Activated CD4-positive, CD25-positive, alpha-beta regulatory T cell treated with anti-CD3 and anti-CD28 coated beads, Interleukin-2, amount 50 U/mL, for 72 hours (primary cell): Measurements from ENCODE around the gene EPHA10.
"Not testable (repeated sequence)": the region's sequence is repeated elsewhere in the genome, so short reads cannot be mapped to it uniquely, and the experiment has no call there.

ENCODE experiments used
- DNase-seq: peaks from one replicate; pipeline ENCODE4 v3.0.0; 2021

The EPHA10 gene

DNA sequence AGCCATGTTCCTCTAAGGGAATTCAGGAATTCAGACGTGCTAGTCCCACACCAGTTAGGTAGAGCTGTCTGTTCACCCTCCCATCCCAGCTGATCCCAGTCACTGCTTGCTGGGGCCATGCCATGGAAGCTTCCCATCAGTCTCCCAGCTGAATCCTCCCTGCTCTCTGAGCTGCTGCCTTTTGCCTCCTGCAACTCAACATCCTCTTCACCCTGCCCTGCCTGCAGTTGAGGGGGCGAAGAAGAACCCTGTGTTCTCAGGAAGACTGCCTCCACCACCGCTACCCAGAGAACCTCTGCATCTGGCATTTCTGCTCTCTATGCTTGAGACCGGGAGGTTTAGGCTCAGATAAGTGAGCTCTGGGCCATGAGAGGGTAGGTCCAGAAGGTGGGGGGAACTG, 56.4 kb downstream of the EPHA10 start:
- DNase-seq = no peak

DNA sequence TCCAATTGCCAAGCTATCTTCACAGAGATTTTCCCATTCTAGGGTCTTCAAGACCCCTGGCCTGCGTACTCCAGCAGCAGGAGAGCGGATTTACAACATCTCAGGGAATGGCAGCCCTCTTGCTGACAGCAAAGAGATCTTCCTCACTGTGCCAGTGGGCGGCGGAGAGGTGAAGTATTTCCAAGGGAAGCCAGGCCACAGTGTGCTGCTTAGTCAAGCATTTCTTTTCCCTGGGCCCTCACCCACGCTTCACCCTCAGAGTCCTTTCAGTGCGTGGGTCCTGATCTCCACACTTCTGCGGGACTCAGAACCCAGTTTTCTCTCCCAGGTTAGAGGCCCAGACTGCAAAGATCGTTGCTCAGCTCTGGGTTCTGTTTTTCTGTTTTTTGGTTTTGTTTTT, 59.5 kb downstream of the EPHA10 start:
- no peak for DNase-seq

DNA sequence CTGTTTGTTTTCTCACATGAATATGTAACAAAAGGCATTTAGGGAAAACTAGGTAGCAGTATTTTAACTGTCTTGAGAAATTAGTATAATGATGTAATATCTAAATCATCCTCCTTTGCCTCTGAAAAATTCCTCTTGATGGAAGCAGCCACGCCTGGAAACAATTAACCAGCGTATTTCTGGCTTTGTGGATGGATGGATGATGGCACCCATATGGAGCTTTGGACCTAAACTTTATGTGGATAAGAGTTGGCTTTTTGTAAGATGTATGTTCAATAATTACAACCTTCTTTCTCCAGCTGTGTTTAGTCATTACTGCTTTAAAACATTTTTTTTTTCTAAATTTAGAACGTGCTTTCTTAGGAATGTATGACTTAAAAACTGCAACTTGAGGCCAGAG, 60.0 kb downstream of the EPHA10 start:
- DNase-seq = no peak

DNA sequence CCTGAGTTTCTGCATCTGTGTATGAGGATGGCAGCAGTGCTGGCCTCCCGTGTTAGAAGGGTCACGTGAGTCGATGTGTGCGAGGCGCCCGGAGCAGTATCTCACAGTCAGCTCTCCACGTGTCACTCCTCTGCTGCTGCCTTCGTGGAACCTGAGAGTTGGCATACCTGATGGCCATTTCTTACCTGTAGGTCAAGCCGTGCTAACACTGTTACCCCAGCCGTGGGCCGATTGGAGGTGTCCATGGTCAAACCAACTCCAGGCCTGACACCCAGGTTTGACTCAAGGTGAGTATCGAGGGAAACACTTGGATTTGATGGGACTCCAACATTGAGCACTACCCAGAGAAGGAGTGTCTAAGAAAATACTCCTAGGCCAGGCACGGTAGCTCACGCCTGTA, 61.9 kb downstream of the EPHA10 start:
- no peak for DNase-seq

DNA sequence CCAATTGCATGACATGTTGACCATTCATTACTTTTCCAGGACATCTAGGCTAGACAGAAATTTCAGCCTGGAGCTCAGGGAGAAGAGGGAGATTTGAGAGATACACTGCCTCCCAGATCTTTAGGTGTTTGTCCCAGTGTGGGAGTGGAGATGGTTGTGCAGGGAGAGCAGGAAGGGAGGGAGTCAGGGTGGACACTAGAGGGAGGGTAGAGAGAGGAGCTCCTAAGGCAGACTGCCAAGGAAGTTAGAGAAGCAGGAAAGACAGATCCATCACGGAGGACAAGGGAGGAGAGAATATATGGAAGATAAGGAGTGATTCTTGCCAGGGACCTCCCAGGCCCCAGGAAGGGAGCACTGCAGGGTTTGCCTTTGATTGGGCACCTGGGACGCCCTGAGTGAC, 63.9 kb downstream of the EPHA10 start:
- no peak for DNase-seq

DNA sequence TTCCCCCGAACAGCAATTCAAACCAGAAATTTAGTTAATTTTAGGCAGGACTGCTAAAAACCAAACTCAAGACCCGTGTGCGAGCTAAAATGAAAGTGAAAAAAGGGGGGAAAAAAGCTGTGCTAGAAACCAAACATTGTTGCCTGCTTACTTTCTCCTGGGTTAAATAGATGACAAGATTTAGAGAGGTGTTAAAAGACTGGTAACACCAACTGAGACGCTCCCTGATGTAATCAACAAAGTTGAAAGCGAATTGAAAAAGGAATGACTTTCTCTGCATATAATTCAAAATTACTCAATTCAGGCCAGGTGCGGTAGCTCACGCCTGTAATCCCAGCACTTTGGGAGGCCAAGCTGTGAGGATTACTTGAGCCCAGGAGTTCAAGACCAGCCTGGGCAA, 65.8 kb downstream of the EPHA10 start:
- no peak for DNase-seq

DNA sequence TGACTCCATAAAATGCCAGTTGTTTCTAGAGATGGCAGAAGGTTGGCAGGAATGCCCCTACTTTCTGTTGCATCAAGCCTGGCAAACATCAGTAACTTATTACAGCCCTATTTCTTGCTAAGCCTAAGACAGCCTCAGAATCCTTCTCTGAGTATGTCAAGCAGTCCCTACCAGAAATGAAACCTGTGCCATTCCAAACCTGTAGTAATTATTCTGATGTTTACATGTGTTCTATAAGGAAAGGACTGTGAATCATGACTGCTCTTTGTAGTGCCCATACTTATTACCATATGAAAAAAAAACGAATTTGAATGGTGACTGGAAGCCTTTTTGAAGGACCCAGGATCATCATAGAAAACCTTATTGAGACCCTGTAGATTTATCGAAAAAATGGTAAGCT, 67.2 kb downstream of the EPHA10 start:
- DNase-seq = no peak

DNA sequence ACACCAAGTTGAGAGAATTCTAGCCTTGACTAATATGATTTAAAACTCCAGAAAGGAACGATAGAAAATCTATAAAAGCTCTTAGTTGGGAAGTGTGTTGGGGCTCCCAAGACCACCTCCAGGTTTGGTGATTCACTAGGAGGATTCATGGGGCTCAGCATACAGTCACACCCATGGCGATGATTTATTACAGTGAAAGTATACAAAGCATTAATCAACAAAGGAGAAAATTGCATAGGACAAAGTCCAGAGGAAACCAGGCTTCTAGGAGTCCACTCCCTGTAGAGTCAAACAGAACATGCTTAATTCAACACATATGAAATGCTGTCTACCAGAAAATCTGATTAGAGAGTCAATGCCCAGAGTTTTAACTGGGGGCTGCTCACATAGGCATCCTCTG, 67.8 kb downstream of the EPHA10 start:
- DNase-seq = no peak

DNA sequence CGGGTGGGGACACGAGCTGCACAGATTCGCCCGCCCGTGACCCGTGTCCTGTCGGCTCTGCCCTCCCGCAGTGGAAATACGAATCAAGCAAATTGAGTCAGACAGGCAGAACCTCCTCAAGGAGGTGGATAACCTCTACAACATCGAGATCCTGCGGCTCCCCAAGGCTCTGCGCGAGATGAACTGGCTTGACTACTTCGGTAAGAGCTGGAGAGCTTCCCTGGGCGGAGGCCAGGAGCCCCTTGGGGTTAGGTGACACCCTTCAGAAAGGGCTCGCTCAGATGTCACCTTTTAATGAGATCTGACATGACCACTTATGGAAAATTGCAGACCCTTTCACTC, 72.1 kb downstream of the EPHA10 start:
- DNase-seq = no peak

DNA sequence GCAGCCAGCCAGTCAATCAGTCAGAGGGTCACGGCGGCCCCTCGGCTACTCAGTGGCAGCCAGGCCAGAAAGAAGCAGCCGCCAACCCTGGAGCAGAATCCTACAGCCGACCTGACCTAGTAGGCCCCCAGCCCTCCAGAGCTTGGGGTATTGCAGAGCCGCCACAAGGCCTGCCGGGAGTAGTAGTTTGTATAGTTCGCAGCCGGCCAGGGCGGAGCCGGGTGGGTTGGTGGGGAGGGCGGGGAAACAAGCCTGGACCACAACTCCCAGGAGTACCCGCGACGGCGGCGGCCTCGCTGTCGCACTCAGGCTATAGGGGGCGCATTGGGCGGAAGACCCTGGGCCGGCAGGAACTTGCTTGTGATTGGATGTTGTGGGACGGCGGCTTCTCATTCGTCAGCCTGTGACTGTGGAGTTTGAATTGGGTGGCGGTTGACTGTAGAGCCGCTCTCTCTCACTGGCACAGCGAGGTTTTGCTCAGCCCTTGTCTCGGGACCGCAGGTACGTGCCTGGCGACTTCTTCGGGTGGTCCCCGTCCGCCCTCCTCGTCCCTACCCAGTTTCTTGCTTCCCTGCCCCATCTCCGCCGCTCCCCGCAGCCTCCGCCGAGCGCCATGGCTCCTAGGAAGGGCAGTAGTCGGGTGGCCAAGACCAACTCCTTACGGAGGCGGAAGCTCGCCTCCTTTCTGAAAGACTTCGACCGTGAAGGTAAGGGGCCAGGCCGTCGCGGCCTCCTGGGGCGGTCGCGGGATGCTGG, 72.7 kb downstream of the EPHA10 start, which contains the start of gene CDCA8:
Gene CDCA8 (plus strand): TSS at position 439 of the 756 bp plus-strand sequence. CDS start 175 bp downstream, at position 614.
- peak; percentile 97 for DNase-seq

DNA sequence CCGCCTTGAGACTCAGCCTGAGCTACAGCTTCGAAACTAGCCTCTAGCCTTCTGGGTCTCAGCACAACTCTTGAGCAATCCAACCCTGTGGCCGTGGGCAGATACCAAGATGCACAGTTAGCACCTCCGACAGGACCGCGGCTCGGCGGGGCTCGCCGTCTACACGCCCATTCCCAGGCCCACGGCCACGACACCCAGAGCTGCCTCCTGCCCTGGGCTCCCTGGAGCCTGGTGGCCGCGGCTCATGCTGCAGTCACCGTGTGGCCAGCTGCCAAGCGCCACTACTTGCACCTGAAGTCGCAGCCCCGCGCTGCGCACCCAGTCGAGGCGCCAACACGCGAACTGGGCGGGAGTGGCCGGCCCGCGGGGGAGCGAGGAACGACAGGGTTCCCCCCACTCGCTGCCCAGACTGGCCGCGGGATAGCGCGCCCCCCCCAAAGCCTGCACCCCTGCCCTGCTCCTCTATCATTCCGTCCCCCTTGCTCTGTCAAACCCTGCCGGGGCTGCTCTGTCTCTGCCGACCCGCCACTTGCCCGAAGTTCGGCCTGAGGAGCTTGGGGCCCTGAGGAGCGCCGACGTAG, 73.3 kb downstream of the EPHA10 start:
- peak; percentile 45 for DNase-seq

DNA sequence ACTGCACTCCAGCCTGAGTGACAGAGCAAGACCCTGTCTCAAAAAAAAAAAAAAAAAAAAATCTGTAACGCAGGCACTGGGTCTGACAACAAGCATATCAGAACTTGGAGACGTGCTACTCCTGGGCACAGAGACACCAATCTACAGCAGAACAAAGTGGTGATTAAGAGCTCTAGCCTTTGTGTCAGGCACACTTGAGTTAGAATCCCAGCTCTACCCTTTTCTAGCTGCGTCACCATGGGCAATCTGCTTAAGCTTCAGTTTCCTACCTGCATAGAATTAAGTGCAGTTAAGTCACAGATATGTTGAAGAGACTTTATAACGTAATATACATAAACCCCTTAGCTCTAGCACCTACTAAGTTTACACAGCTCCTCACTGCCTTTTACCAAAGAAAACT, 76.0 kb downstream of the EPHA10 start:
- no peak for DNase-seq

DNA sequence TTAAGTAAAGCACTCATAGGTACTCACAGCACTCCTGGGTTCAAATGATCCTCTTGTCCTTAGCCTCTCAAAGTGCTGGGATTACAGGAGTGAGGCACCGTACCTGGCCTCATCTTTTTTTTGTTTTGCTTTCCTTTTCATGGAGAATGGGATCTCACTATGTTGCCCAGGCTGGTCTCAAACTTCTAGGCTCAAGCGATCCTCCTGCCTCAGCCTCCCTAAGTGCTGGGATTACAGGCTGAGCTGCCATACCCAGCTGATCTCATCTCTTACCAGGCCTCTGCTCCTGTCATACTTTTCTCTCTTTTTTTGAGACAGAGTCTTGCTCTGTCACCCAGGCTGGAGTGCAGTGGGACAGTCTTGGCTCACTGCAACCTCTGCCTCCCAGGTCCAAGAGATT, 77.2 kb downstream of the EPHA10 start:
- not testable (repeated sequence) for DNase-seq

DNA sequence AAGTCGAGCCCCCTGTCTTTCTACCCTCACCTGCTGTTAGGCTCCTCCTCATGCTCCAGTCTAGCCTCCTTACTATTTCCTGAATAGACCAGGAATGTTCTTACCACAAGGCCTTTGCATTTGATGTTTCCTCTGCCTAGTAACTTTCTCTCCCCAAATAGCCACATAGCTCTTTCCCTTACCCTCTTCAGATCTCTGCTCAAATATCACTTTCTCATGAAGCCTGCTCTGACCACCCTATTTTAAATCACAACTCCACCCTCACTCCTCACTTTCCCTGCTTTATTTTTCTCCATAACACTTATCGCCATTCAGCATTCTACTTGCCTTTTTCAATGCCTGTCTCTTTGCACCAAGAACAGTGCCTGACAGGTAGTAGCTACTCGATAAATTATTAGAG, 79.2 kb downstream of the EPHA10 start:
- no peak for DNase-seq

DNA sequence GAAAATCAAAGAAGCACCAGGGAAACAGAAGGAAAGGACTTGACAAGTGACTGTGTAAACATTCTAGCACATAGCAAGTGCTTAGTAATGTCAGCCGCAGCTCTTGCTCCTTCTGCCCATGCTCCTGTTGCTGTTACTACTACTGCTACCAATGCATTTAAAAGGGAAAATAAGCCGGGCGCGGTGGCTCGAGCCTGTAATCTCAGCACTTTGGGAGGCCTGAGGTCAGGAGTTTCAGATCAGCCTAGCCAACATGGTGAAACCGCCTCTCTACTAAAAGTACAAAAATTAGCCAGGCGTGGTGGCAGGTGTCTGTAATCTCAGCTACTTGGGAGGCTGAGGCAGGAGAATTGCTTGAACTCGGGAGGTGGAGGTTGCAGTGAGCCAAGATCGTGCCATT, 80.7 kb downstream of the EPHA10 start:
- DNase-seq = not testable (repeated sequence)

DNA sequence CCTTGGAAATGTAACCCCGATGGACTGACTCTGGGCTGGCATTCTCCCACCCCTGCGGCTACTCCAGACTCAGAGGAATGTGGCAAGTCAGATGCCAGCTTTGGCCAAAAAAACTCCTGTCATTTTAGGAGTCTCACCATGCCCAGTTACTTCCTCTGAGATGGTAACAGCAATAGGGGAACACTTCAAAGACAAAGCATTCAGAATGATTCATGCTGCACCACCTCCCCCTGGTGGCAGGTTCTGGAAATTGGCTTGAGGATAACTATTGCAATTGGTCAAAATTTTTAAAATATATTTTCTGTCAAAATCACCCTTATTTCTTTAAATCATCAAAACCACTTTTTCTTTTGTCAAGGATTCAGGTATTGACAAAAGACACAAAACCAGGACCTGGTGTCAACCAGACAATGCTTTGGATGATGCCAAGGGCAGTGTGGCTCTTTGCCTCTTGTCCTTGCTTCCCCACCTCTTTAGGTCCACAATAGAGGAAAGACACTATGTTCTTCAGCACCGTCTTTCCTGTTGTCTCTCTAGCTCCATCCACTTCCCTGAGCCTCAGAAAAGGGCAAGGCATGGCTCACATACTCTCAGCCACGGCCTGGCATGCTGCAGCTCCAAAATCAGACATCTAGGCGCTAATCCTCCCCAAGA, 82.5 kb downstream of the EPHA10 start:
- DNase-seq = peak; percentile 76

DNA sequence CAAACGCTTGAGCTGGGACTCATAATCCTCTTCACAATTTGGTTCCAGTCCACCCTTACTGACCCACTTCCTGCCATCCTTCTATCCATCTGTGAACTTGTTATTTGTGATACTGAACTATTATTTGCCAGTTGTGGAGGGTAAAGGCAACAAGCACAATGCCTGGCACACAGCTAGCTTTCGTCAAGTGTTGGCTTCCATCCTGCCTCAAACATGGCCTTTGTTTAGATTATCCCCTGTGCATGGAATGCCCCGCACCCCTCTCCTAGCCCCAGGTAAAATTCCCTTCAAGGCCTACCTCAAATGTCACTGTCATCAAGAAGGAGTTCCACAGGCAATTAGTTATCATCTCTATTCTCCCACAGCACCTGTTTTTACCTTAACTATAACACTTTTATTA, 84.0 kb downstream of the EPHA10 start:
- no peak for DNase-seq

DNA sequence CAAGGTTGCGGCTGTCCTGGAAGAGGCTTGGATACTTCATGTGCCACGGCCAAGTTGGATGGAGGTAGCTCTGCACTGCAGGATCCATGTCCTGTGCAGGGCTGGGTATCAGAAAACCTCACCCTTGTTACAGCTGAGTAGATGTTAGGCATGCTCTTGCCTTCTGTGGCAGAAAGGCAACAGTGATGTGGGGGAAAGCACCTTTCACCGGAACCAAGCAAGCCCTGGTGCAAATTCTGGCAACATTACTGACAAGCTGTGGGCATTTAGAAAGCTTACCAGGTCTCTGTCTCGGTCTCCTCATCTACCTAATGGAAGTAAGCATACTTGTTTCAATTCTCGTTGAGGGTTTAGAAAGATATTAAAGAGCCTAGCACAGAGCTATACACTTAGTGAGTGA, 87.1 kb downstream of the EPHA10 start:
- DNase-seq = no peak

DNA sequence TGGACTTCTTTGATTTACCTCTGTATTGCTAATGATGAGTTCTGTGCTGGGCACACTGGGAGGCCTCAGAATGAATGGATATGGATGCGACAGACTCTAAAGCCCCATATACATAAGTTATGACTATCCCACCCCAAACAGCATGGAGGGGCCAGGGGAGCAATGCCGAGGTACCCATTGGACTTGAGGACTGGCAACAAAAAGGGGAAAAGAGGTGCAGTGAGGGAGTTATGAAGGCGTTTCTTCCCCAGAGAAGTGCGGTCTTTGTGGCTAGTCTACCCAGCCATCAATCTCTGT, 87.8 kb downstream of the EPHA10 start:
- no peak for DNase-seq

DNA sequence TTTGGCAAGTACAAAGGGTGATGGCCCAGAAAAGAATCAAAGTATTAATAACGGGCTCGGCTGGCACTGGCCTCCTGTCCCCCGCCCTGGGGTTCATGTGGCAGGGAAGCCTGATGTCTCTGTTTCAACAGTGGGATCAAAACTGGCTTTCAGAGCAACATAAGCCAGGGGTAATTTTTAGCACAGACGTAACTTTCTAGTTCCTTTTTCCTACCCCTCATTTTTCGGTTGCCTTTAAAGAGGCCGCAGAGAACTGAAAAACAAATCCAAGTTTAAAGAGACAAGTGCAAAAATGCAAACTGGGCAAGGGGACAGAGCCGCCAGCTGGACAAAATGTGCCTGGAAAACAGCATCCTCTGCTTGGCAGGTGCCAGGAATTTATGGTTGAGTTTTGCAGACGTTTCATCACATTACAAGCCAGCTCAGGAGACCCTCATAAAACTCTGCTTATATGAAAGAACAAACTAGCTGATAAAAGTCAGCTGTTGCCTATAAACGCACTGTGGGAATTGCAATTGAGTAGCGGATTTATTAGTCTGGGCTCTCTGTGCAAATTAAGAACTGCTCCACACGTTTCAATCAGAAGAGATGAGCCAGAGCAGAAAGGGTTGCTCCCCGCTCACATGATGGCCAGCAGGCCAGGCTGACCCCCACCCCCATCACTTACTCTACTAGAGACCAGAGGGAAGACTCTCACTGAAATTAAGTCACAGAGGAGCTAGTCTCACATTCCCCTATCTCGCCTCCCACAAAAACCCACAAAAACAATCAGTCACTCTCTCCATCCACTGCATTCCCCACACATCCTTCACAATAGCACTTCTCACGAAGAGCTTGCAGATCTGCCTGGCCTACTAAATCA, 88.4 kb downstream of the EPHA10 start:
- no peak for DNase-seq

DNA sequence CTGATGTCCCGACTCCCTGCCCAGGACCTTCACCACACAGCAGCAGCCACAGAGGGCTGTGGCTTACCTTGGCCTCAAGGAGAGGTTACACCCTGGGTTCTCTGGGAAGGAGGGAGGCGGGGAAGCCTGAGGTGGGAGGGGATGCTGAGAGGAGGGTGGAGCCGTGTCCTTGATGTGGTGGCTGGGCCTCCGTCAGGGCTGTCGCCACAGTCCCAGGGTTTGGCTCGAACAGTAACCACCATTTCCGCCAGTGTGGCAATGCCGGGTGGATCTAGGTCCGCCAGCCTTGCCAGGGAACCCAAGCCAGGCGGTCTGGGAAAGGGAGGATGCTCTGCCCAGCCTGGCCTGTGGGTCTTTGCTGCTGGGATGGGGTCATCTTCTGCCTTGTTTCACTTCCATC, 91.0 kb downstream of the EPHA10 start:
- peak; percentile 40 for DNase-seq

DNA sequence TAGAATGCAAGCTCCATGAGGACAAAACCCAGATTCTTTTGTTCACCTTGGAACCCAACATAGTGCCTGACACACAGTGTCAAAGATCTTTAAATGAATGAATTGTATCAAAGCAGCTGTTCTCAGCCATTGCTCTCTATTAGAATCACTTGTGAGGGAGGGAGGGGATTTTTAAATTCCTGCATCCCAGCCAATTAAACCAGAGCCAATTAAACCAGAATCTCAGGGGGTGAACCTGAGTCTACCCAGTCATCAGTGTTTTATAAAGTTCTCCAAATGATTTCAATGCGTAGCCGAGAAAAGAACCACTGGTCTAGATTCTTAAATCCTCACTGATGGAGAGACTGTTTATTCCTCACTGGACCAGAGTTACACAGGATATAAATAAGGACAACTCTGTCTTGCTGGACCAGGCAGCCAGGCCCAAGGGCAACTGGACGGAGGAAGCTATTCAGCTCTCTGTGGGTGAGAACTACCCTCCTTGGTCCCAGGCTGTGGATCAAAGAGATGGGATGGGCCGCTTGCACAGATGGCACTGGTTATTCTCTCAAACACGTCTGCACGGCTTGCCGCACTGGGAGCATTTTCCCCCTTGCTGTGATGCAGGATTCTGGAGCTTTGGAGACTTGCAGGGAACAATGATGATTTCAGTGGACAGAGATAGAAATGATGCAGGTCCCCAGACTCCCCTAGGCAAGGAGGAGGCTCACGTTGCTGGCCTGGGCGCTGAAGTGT, 92.6 kb downstream of the EPHA10 start:
- DNase-seq = no peak

DNA sequence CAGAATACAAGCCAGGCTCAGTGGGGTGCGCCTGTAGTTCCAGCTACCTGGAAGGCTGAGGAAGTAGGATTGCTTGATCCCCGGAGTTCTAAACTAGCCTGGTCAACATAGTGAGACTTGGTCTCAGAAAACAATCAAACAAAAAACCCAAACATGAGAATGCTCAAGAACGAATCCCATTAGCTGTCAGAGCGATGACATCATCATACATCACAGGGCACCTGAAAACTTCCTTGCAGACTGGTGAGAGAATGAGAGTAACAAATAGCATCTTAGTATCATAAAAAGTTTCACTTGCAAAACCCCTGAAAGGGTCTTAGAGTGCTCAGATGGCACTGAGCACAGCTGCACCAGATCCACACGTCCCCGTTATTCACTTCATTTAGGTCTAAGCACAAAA, 93.7 kb downstream of the EPHA10 start:
- DNase-seq = no peak
